GM10248 (cell line): ENCODE measurements around the gene SAFB2.

Source experiments
- CTCF ChIA-PET: fragments of 300-600 bp; sonication (Branson Sonifier 250); formaldehyde crosslinking; extraction: SDS; loops from one replicate; lab custom pipeline; 2021; ENCODE audit warnings: antibody characterized with exemption; lab: Yijun Ruan, JAX
- POLR2A ChIA-PET: fragments of 350-650 bp; sonication (Branson Sonifier 250); formaldehyde crosslinking; extraction: SDS; loops from one replicate; lab custom pipeline; 2020; ENCODE audit warnings: antibody characterized with exemption; lab: Yijun Ruan, JAX
- DNase-seq: peaks from one replicate; pipeline ENCODE4 v3.0.0; 2012; ENCODE audit errors: extremely low spot score
- TF ChIP-seq, protein P1 (sequence below): IDR thresholded peaks from 2 replicates; pipeline ENCODE4 v1.5.1; 2012; ENCODE audit warnings: mild to moderate bottlenecking, low read depth; ENCODE audit errors: extremely low read depth, missing control alignments, control extremely low read depth

SAFB2 gene

DNA sequence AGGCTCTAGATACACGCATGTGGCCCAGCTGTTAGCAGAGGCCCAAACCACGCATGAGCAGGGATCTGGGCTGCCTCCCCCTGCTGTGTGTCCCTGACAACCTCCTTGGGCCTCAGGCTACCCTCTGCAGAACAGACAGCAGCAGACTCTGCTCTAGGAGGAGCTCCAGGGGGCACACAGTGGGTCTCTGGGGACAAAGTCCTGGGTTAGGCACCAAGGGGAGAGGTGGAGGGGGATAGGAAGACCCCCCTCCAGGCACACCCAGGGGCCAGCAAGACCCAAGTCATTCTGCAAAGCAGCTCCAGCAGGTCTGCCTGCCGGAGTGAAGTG, 62.8 kb downstream of the SAFB2 start:
- DNase-seq: no peak
- ChIA-PET POLR2A (no interaction called here), CTCF (no interaction called here)
- TF ChIP-seq, protein P1, sequence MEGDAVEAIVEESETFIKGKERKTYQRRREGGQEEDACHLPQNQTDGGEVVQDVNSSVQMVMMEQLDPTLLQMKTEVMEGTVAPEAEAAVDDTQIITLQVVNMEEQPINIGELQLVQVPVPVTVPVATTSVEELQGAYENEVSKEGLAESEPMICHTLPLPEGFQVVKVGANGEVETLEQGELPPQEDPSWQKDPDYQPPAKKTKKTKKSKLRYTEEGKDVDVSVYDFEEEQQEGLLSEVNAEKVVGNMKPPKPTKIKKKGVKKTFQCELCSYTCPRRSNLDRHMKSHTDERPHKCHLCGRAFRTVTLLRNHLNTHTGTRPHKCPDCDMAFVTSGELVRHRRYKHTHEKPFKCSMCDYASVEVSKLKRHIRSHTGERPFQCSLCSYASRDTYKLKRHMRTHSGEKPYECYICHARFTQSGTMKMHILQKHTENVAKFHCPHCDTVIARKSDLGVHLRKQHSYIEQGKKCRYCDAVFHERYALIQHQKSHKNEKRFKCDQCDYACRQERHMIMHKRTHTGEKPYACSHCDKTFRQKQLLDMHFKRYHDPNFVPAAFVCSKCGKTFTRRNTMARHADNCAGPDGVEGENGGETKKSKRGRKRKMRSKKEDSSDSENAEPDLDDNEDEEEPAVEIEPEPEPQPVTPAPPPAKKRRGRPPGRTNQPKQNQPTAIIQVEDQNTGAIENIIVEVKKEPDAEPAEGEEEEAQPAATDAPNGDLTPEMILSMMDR: no peak

DNA sequence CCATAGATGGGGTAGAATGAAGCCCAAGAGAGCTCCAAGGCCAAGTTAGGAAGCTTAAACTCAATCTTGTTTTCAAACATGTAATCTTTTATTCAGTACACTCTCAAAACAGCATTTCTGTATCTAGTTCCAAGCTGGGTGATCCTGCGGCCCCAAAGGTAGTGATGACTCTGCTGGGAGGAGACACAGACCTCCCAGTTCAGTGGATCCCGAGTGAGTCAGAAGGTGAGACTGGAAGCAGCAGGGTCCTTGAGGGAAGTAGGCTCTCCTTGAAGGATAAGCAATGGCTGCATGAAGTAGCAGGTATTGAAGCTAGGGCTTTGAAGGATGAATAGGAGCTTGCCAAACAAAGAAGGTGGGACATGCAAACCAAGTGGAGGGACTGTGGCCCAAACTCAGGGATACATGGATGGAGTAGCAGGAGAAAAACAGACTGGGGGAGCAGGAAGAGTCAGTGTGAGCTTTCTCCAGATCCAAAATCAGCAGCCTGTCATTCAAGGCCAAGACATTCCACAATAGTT, 64.4 kb downstream of the SAFB2 start:
- no peak for DNase-seq
- ChIA-PET POLR2A (no interaction called here), CTCF (interaction anchor here (1.0 to 1.1 kb wide), 2 partner anchors 10 to 18 kb away, joined by 3 read pairs; no protein-coding TSS in a partner anchor)
- TF ChIP-seq, protein P1: no peak

DNA sequence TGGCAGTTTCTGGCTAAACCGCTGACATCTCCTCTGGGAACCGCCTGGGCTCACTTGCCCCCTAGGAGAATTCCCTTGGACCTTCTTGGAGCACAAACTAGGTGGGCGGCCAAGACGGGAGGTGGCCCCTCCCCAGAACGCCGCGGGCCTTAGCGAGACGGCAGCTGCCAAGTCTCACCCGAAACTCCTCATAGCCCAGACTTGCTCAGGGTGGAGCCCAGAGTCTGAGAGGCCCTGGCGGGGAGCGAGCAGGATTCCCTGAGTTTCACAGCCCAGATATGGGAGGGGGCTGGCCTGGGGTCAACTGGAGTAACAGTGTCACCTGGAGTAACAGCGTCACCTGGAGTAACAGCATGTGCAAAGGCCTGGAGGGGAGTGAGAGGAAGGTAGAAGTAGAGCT, 64.9 kb downstream of the SAFB2 start:
- DNase-seq: no peak
- CTCF ChIA-PET: interaction anchor here (1.0 to 1.1 kb wide), 2 partner anchors 10 to 18 kb away, joined by 3 read pairs; no protein-coding TSS in a partner anchor
- TF ChIP-seq, protein P1: no peak
- POLR2A ChIA-PET: no interaction called here

DNA sequence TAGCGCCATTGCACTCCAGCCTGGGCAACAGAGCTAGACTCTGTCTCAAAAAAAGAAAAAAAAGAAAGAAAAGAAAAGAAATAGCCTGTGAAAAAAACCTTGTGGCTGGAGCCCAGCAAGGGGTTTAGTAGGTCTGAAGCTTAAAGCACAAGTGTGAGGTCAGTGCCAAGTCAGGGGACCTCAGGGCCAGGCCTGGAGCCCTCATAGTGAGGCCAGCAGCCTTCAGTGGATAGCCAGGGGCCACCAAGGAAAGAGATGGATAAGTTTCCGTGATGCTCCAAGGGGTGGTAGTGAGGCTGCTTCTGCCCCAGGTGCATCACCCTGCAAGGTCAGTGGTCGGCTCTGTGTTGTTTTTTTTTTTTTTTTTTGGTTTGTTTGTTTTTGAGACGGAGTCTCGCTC, 67.7 kb downstream of the SAFB2 start:
- DNase-seq: no peak
- ChIA-PET CTCF (no interaction called here), POLR2A (no interaction called here)
- TF ChIP-seq, protein P1: no peak

DNA sequence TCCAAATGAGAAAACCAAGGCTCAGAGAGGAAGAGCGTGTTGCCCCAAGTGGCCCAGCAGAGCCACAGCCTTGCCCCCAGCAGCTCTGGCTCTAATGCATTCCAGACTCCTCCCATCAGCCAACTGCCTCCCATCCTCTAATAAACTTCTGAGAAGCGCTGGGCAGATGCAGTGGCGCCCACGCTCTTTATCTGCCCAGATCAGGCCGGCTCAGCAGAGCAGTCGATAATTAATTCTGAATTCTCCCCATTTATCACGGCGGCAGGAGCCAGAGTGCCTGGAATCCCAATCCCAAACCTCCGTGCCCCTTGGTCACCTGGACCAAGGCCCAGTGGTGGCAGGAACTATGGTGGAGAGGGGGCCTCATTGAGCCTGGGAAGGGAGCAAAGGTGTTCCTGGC, 68.7 kb downstream of the SAFB2 start:
- POLR2A ChIA-PET: no interaction called here
- TF ChIP-seq, protein P1: no peak
- CTCF ChIA-PET: no interaction called here
- DNase-seq: no peak

DNA sequence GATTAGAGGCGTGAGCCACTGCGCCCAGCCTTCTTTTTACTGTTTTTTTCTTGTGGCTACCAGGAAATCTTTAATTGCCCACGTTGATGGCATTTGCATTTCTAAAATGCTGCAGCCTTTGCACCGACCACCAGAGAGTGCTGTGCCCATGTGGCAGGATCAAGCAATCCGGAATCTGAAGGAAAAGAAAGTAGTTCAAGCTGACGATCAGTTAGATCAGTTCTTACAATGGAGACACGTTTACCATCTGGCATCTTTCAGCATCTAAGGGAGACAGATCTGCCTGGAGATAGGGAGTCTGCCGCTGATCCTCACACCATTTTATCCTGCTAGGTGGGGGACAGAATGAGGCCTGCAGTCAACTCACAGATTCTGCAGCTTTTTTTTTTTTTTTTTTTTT, 74.7 kb downstream of the SAFB2 start:
- CTCF ChIA-PET: interaction anchor here (0.7 to 1.7 kb wide), 7 partner anchors 10 to 247 kb away, joined by 3 to 4 read pairs (median 3); no protein-coding TSS in a partner anchor
- POLR2A ChIA-PET: no interaction called here
- TF ChIP-seq, protein P1: peak; percentile 46
- DNase-seq: no peak
